D721Med (cell line): ENCODE results near the gene PDGFA.

Experiments used
- DNase-seq: peaks from one replicate; pipeline ENCODE4 v3.0.0; 2011; ENCODE audit warnings: low spot score; ENCODE audit not compliant: insufficient read length
- FAIRE-seq: peaks from 2 replicates; lab custom pipeline; 2011; peaks lifted over from hg19 to GRCh38; lab: Jason Lieb, UNC
- CTCF ChIP-seq: IDR thresholded peaks from 2 replicates; pipeline ENCODE4 v1.5.1; 2012; ENCODE audit warnings: mild to moderate bottlenecking, control low read depth; ENCODE audit not compliant: insufficient read depth; ENCODE audit errors: missing control alignments

PDGFA gene

GRCh38 chr7:457814-458510 lies 61.7 kb downstream of the PDGFA start:
- TF ChIP-seq CTCF = no peak
- FAIRE-seq (no peak), DNase-seq (no peak)

- FAIRE-seq (no peak), DNase-seq (no peak)
- TF ChIP-seq CTCF = no peak
Measured at GRCh38 chr7:455110-455928, 64.3 kb downstream of the PDGFA start.

- no peak for DNase-seq
- no peak for FAIRE-seq
- no peak for TF ChIP-seq CTCF
Measured at GRCh38 chr7:454356-455109, 65.1 kb downstream of the PDGFA start.

GRCh38 chr7:453597-454306 lies 65.9 kb downstream of the PDGFA start:
- FAIRE-seq (no peak), DNase-seq (no peak)
- TF ChIP-seq CTCF = no peak

GRCh38 chr7:452791-453455 lies 66.7 kb downstream of the PDGFA start:
- DNase-seq = no peak

More at GRCh38 chr7:452791-453455, 66.7 kb downstream of the PDGFA start:
- no peak for TF ChIP-seq CTCF
- no peak for FAIRE-seq
